NCI-H226 (cell line): ENCODE data around the gene MACROD2.

Source experiments
- DNase-seq: peaks from one replicate; pipeline ENCODE4 v3.0.0-alpha.2; 2015

MACROD2 gene

DNA sequence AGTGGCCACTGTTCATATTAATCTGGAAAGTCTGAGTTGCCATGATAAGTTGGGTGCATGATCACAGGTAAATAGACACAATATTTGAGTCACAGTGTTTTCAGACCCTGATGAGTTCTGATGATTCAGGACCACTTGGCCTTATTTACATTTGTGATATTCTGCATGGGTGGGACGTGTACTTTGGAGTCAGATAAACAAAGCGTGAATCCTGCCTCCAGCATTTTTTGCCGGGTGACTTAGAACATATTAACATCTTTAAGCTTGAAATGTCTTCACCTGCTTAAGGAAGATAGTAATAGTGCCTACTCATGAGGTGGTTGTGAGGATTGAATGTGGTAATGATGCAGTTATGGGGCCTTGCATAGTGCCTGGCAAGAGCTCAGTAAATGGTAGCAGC is 1582.8 kb downstream of the MACROD2 start:
- DNase-seq = no peak

DNA sequence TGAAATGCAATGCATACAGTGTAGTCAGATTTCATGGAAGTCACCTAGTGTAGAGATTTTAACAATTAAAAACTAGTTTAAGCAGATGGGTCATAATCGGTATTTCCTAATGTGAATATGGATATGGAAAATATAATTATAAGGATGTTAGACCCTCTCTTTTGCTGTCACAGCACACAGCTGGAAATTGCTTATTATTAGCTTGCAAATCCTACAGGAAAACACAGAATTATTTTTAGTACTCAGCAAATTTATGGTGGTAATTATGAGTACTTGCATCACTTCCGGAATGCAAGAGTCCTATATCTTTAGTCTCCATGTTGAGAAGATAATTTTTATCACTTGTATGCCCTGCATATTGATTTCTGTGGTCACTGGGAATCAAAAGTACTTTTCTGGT is 1584.4 kb downstream of the MACROD2 start:
- no peak for DNase-seq

DNA sequence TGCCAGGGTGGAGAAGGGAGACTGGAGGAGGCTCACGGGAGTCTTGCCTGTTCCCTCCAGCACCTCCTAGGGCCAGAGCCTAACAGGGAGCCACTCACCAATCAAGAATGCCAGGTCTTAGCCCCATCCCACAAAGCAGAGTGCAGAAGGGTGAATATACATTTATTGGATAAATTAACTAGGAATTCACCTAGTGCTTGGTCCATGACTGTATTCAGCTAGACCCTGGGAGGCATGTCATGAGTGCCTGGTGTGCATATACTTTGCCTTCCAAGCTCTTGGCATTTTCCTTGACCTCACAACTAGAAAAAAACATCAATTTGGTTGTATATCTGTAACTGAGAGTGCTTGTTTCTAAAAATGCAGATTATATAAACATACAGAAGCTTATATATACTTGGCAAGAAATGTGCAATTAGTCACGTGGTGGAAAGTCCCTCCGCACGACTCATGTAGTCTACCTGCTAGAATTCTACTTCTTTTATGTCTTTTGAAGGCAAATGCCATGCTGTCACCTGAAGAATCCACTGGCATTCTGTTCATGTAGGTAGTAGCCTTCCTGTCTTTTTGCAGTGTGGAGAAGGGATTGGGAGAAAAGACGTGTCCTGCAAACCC is 1586.9 kb downstream of the MACROD2 start:
- no peak for DNase-seq

DNA sequence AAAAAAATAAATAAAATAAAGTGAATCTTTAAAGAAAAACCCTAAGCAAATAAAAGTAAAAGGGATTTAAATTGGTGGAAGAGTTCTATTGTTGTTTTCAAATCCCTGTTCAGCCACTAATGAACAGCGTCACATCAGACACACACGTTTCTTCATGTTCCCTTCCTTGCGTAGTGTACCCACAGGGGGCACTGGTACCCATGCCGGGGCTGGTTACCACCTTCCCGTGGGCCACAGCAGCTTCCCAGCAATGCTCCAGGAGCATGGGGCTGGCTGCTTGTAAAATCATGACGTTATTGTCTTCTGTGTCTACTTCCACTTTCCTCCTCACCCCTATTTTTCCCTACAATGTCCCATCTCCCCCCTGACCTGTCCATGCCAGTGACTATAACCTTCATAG is 1589.2 kb downstream of the MACROD2 start:
- DNase-seq = no peak

DNA sequence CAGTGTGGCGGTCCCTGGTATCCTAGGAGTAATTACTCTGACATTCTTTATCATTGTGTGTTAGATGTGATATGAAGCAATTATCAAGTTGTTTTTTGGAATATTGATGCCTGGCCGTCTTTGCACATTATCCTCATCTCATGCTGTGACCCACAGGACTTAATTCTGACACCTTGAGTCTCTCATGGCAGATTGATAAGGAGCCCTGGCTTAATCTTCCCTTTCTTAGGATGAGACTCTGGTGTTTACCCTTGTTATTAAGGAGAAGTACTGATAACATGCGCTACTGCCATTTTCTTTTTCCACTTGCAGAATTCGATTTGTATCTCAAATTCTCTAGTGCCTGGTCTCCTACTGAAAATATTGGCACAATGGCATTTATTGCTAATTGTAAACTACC is 1597.8 kb downstream of the MACROD2 start:
- DNase-seq = no peak

DNA sequence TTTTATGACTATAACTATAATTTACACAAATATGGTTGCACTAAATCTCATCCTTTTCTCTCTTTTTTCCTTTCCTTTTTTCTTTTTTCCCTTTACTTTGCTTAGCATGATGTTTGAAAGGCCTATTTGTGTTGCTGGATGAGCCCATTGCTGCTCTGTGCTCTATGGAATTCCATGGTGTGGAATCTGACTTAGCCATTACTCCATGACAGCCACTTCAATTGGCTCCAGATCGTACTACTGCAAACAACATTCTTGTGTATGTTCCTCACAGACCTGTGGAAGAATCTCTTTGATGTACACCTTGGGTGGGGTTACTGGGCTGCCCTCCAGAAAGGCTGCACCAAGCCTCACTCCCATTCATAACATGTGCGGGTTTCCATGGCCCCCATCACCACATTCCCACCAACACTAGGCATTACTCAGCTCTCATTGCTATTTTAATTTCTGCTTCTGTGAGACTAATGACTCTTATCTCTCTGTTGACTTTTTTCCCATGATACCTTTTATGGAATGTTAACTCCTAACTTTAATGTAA is 1598.9 kb downstream of the MACROD2 start:
- peak; percentile 25 for DNase-seq

DNA sequence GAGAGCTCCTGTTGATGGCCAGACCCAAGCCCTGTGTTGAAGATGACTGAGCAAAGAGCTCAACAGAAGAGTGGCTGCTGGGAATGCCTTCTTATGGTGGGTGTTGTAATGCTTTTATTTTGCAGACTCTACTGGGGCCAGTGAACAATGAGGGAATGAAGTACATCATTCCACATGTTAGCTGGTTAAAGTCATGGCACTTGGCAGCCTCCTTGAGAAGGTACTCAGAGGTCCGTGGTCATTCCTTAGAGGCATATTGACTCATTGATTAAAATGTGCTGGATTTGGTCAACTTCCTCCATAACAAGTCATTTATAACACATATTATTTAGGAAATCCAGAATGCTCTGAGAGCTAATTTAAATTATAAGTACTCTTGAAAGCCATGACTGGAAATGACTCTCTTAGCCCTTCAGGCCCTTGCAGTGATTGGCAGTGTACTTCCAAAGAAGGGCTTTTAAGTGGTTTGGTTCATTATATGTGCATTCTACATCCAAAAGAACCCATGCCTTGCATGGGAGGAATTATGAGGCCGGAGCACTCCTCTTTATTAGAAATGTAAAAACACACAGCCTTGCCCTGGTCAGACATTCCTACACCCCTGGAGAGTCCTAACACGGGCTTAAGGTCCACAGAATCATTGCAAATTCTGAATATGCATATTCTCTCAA is 1601.0 kb downstream of the MACROD2 start:
- DNase-seq = no peak

DNA sequence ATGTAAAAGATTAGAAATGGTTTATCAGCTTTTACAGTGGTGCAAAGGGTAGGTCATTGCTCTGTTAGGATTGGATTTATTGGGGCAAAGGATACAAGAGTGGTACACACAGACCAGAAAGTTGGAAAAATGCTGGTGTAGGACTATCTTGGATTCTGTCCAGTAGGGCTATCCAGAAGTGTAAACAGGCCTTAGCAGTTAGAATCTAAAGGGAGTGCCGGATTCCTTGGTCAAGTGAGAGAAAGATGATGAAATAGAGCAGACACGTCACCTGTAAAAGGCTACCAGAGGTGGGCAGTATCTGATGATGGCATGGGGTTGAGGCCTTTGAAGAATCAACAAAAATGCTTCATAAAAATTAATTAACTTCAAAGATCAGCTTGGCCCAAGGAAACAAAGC is 1602.0 kb downstream of the MACROD2 start:
- peak; percentile 51 for DNase-seq

DNA sequence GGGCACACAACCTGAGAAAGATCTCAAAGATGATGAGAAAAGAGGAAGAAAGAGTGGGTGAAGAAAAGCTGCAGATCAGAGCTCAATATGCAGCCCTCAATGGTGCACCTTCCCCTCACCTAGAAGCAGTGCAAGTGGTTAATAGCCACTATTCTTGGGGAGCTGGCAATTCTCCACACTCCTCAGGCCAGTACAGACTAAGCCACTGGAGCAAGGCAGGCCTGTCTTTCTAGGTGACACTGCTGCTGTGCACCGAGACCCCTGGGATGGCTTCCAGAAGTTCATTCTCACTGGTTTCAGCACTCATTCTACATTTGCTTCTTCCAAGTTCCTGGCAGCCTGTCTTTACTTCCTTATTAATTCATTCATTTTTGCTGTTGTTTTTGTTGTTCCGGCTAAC is 1604.6 kb downstream of the MACROD2 start:
- DNase-seq = no peak

DNA sequence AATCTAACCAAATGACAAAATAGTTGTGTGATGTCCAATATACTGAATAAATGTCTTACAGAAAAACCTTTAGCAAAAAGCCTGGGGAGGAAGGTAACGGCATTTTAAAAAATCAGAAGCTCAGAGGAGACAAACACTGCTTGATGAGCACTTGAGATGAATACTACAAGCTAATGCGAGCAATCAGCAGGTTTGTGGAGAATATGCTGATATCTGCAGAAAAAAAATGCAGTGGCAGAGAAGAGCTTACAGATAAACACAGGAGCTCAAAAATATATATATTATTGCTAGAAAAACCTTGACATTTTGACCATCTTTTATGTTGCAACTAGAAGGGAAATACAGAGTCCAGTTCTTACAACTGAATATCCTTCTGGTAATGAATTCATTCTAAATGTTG is 1605.2 kb downstream of the MACROD2 start:
- DNase-seq = no peak

DNA sequence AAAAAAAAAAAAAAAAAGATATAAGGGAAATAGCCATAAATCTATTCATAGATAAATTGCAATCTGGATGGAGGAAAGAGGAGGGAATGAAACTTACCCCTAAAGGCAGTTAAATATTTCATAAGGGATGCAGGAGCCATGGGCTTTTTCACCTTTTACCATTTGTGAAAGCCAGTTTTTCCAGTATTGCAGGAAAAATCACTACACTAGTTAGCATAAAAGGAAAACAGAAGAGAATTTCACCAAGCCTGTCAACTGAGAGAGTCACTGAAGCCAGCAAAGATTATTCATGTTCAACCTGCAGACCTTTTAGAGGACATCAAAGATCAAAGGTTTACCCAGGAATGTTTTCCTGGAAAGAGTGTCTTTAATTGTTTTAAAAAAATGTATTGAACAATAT is 1608.2 kb downstream of the MACROD2 start:
- DNase-seq = no peak

DNA sequence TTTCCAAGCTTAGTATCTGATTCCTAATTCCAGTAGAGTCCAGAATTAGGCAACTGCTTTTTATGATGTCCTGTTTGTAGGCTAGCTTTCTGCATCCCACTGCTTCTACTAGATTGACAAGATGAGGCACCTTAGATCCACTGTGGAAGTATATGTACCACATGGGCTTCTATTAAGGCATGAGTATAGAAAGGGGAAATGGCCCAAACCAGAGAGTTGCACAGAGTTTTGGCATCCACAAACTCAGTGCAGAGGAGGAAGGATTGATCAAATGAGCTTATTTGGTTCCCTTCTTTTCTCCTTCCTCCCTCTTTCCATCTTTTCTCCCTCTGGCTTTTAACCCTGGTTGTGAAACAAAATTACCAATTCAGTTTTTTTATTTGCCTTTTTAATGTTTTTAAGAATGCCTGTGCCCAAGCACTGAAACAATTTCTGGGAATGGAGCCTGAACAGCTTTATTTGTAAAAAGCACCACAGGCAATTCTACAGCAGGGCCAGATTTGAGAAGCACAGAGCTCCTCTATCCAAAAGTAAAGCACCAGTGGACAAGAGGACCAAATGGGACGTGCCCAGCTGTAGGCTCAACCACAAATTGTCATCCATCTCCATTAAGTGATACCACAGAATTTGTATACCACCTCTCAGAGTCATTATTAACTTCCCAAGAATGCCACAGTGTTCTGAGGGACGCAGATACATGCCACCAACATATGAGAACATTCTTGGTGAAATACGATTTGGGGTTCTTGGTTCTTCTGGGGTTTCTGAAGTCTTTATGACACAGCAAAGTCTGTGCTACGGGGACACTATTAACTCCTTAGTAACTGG is 1608.9 kb downstream of the MACROD2 start:
- no peak for DNase-seq

DNA sequence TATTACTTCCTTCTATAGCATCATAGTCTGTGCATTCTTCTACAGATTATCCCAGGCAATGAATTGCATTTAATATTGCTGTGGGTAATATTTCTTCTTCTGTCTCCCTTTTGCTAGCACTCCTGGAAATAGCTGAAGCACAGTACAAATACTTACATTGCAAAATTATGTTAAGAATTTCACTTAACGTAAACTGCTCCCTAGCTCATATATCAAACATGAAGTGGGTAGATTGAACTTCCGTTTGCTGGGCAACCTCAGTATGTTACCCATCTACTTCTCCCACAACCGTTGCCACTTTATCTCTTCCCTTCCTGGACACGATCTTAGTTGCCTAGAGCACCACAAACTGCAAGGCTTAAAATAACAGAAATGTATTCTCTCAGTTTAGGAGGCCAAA is 1614.6 kb downstream of the MACROD2 start:
- DNase-seq = peak; percentile 61

DNA sequence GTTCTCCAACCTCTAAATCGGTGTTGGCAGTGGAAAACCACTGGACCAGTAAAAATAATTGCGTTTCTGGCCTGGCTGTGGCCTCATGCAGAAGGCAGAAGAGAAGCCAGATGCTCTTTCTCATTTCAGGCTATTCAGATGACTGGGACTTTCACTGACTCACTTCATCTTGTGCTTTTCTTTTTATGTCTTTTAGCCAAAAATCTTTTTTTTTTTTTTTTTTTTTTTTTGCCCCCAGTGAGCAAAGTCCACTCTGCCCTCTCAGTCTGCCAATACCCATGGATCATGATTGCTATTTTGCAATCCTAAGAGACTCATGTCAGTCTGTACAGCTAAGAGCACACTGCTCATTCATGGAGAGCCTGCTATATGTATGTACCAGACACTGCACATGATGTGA is 1615.5 kb downstream of the MACROD2 start:
- DNase-seq = no peak

DNA sequence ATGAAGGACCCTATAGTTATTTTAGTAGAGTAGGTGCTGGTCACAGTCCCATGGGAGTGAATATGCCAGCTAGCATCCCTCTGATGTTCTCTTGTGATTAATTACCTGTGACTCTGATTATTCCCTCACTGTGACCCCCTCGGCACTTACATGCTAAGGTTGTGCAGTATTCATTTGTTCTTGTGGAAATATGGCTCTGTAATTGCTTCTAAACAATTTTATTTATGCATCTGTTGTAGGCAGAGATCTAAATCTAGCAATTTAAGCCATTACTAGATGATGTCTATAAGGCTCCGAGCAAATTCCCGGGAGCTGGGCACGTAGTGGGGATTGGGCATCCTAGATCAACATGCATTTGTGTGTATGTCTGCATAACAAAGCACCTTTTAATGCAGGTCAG is 1616.2 kb downstream of the MACROD2 start:
- DNase-seq = no peak

DNA sequence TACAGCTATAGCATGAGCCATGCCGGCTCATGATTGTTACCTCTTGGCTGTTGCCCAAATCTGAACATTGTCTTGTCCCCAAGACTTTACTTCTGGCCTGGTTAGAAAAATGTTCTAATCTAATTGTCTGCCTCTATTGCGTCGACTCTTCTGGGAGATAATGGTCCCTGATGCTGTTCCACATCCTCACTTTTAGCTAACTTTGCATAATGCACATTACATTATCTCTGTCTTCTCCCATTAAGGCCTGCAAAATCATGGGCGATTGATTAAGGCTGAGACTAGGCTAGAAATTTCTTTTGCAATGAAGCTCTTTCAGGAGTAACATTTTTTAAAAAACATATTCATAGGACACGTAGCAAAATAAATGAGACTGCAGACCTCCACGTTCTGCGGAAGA is 1616.9 kb downstream of the MACROD2 start:
- DNase-seq = no peak

DNA sequence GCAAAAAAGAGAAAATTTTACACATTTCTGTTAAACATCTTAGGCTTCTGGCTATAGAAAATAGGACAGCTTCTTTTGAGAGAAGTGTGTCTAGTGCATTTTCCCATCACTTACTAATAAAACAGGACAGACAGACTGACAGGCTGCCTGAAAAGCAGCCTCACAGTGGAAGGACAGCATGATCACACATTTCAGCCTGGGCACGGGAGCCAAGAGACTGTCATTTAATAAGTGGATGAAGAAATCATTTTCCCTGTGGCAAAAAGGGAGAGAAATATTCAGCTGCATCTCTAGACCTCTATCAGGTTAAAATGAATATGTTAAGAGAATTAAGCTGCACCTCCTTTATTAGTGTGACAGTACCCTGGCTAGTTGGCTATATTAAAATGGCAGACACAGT is 1617.5 kb downstream of the MACROD2 start:
- DNase-seq = no peak

DNA sequence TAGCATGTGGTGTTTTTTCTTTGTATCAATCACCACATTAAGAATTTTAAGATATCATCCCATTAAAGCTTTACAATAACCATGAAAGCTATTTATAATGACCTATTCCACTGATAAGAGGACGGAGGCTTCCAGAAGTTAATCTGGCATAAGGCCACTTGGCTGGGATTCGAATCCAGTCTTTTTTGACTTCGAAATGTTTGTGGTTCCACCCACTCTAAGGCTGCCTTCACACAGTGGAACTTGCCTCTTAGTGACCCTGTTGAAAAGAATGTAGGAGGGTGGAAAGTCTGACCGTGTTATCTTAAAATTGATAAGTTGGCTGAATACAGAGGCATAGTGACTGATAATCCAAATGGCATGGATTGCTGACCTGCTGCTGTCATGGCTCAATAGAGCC is 1618.2 kb downstream of the MACROD2 start:
- DNase-seq = peak; percentile 57

DNA sequence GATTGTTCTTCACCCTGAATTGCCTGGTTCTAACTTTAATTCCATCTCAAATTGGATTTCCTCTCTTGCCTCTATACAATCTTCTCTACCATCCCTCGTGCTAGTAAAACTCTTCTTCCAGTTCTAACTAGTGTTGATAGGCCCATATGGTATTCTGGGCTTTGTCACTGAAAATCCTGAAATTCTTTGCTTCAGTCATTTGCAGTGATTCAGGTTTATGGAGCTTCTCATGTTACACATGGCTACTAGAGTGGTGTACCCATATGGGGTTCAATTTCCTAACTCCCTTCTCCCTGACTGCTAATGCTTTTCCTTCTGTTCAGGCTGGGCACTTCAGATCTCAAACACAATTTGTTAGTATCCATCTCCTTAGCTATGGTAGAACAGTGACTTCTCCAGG is 1621.3 kb downstream of the MACROD2 start:
- DNase-seq = no peak

DNA sequence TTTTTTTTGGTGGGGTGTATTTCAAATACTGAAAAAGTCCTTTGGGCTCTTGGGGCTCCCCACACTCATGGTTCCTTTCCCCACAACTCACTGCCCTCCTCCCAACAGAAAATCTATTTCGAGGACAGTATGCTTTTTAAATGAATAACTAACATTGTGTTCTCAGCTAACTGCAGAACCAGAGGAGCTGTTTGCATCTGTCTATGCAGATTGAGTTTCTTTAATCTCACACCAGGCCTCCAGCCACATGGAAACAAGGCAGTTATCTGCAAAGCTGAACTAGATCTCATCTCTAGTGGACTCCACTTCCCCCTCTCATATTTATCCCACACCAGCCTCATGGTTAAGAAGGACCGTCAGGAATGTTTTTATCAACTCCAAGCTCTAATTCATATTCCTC is 1622.8 kb downstream of the MACROD2 start:
- no peak for DNase-seq

DNA sequence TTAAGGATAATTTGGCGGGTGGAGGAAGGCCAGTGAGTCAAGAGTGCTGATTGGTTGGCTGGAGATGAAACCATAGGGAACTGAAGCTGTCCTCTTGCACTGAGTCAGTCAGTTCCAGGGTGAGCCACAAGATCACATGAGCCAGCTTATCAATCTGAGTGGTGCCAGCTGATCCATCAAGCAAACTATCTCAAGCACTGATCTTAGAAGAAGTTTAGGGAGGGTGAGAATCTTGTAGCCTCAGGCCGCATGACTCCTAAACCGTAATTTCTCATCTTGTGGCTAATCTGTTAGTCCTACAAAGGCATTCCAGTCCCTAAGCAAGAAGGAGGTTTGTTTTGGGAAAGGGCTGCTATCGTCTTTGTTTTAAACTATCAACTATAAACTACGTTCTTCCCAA is 1623.6 kb downstream of the MACROD2 start:
- peak; percentile 43 for DNase-seq

DNA sequence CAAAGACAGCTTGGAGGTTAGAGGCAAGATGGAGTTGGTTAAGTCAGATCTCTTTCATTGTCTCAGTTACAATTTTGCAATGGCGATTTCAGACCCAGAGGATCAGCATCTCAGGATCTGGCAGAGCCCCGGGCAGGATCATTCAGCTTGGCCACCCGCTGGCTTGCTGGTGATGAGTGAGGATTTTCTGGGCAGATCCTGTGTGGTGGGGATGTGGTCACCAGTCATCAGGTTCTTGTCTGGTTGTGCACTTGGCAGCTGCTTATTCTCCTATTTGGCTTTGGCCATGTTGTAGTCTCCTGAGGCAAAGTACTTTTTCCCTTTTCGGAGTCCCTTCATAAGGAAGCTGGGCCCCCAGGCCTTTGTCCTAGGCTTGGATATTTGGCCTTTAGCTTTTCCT is 1624.0 kb downstream of the MACROD2 start:
- DNase-seq = no peak

DNA sequence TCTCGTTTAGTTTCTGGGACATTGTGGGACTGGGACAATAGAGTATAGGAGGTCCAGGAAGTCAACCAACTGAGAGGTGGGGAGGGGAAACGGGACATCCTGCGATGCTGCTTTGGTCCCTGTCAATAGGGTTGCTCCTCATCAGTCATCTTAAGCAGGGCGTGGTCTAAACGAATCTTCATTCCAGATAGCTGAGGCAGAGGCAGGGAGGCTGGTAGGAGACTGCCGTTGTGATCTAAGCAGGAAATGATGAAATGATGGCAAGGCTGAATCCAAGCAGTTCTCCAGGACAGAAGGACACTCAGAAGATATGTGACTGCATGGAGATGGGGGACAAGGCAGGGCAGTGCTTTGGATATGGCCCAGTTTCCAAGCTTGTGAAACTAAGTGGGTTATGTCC is 1624.5 kb downstream of the MACROD2 start:
- DNase-seq = no peak

DNA sequence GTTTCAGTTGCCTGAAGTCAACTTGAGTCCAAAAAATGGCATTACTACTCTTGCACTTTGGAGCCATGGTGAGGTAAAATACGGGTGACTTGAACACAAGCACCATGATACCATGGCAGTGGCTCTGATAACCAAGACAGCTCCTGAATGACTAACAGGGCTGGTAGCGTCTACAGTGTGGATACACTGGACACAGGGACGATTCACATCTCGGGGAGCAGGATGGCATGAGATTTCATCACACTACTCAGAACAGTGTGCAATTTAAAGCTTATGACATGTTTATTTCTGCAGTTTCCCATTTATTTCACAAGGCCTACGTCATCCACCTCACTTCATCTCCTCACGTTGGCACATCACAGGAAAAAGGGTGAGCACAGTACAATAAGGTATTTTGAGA is 1627.1 kb downstream of the MACROD2 start:
- no peak for DNase-seq
